ENCODE results near the gene JADE2. TPM values are rescaled to one million over a fixed set of nuclear protein-coding genes. Genes with fewer than 3 reads are reported as not detected.
A peak's percentile ranks its signal among the peaks of the same experiment; 100 is the strongest.

The JADE2 gene
- total and polyA plus RNA-seq, 11 donors = 8.3 to 54.8 (median 30.5) TPM

DNA sequence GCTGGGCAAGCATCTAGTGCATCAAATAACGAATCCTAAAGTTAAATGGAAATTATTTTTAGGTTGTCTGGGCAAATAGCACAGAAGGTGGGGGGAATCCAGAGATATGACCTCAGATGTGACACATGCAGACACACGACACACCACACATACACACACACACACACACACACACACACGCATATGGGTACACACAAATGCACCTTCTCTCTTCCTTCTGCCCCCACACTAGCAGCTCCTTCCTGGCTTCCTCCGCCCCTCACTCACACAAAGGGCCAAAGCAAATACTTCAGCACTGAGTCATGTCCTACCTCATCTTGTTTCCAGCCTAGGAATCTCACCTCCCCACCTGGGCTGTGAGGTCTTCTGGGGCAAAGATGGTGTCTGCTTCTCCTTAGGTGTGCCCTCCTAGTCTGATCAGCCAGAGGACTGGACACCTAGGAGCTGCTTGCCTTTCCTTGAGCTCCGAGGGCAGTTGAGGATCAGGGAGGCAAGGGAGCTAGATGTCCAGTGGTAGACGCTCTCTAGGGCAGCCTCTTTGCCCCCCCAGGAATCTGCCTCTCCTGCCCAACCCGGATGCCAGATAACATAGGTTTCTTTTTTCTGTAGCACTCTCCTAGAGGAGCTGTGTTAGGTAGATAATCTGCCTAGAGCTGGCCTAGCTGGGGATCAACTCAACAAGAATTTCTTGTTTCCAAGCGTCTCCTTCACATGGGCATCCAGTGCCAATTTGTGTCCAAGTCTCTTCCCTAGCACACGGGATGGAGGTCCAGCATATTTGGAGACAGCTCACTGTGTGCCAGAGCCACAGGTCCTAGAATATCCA is 14.3 kb upstream of the JADE2 start:
- no peaks in the 10 kb centered on the region for H3K9me3 ChIP-seq
- DNase-seq (no peak), ATAC-seq (no peak)
- WGBS, 4 donors = 71 to 75% (median 73%) methylated on average over 8 to 9 of the region's 9 CpGs
- no peaks in the 10 kb centered on the region for H3K27me3 ChIP-seq
- no peaks in the 10 kb centered on the region for H3K36me3 ChIP-seq
- H3K4me3 ChIP-seq = no peak overlapping the region
- peak overlapping the region in 11 of 12 donors; percentile 7 to 74 (median 61) for H3K27ac ChIP-seq
- peaks cover 0 to 31% (median 18%) of the 10 kb centered on the region in 12 donors for H3K4me1 ChIP-seq
- no peak for TF ChIP-seq CTCF (IDR thresholded peaks at IDR 0.05)
- TF ChIP-seq POLR2A (IDR thresholded peaks at IDR 0.05) = no peak
- intact Hi-C loops (cut with DNase I) = loop anchor here in 1 of 10 donors (5.0 kb wide), 1 partner anchor 44 kb away; no protein-coding TSS in a partner anchor

GRCh38 chr5:134511796-134512660 is 13.4 kb upstream of the JADE2 start:
- peaks cover 0 to 23% (median 14%) of the 10 kb centered on the region in 12 donors for H3K4me1 ChIP-seq
- ATAC-seq = peak; percentile 71 to 93 (median 90)
- no peaks in the 10 kb centered on the region for H3K36me3 ChIP-seq
- H3K27me3 ChIP-seq = no peaks in the 10 kb centered on the region
- DNase-seq = peak; percentile 73 to 90 (median 79)
- TF ChIP-seq POLR2A (IDR thresholded peaks at IDR 0.05) (no peak), CTCF (IDR thresholded peaks at IDR 0.05) (peak in 9 of 12 donors; percentile 8 to 49 (median 22))
- no peaks in the 10 kb centered on the region for H3K9me3 ChIP-seq
- peak overlapping the region in 11 of 12 donors; percentile 7 to 74 (median 61) for H3K27ac ChIP-seq
- intact Hi-C loops (cut with DNase I) = loop anchor here in 1 of 10 donors (5.0 kb wide), 1 partner anchor 45 kb away; no protein-coding TSS in a partner anchor
- WGBS, 4 donors = 35 to 61% (median 49%) methylated on average over 6 to 7 of the region's 7 CpGs
- H3K4me3 ChIP-seq = no peak overlapping the region

DNA sequence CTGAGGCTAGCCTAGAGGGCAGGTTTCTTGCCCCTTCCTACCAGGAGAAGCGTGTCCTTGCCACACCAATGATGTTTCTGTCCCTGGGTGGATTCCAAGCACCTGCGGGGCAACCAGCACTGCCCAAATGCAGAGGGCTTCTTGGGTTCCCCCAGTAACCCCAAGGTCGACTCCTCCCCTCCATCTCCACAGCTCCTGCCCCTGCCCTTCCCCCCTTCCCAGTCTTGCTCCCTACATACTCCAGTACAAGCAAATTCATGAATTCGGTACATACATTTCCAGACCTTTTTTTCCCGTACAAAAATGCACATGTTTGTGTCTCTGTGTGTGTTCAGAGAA is 12.8 kb upstream of the JADE2 start:
- WGBS, 4 donors = 84 to 90% (median 85%) methylated on average over 5 of the region's 5 CpGs
- ATAC-seq = peak in 1 of 4 donors; percentile 2
- intact Hi-C loops (cut with DNase I) = loop anchor here in 1 of 10 donors (5.0 kb wide), 1 partner anchor 45 kb away; no protein-coding TSS in a partner anchor

More for the DNA sequence above, 12.8 kb upstream of the JADE2 start:
- Histone ChIP-seq H3K36me3 (no peaks in the 10 kb centered on the region), H3K4me3 (no peak overlapping the region), H3K27me3 (no peaks in the 10 kb centered on the region), H3K4me1 (peaks cover 0 to 18% (median 13%) of the 10 kb centered on the region in 12 donors), H3K9me3 (no peaks in the 10 kb centered on the region), H3K27ac (peak overlapping the region in 11 of 12 donors; percentile 7 to 74 (median 61))
- TF ChIP-seq CTCF (IDR thresholded peaks at IDR 0.05) (no peak), POLR2A (IDR thresholded peaks at IDR 0.05) (no peak)
- no peak for DNase-seq

All from heart left ventricle (tissue), 16 donors.